ENCODE measurements around the gene TAF5L.
"Not testable (repeated sequence)": the region's sequence is repeated elsewhere in the genome, so short reads cannot be mapped to it uniquely, and the experiment has no call there.

TAF5L gene

GRCh38 chr1:229599218-229599954 lies 26.5 kb downstream of the TAF5L start:
- no peak for DNase-seq

- no peak for DNase-seq
These were observed 28.0 kb downstream of the TAF5L start for GRCh38 chr1:229597877-229598276.

GRCh38 chr1:229596925-229597699 lies 28.8 kb downstream of the TAF5L start:
- no peak for DNase-seq

GRCh38 chr1:229595876-229596275 lies 30.0 kb downstream of the TAF5L start:
- DNase-seq, result not testable (repeated sequence)

- DNase-seq, result no peak
These were observed 31.5 kb downstream of the TAF5L start for GRCh38 chr1:229594227-229595008.

- no peak for DNase-seq
These were observed 32.1 kb downstream of the TAF5L start for GRCh38 chr1:229593800-229594199.

GRCh38 chr1:229590119-229590518 lies 35.8 kb downstream of the TAF5L start:
- DNase-seq, result no peak

GRCh38 chr1:229585338-229585737 lies 40.6 kb downstream of the TAF5L start:
- DNase-seq, result no peak

- no peak for DNase-seq
These were observed 43.2 kb downstream of the TAF5L start for GRCh38 chr1:229582715-229583114.

GRCh38 chr1:229582011-229582694 lies 43.8 kb downstream of the TAF5L start:
- DNase-seq, result peak; percentile 70

- no peak for DNase-seq
These were observed 44.4 kb downstream of the TAF5L start for GRCh38 chr1:229581485-229581884.

GRCh38 chr1:229579059-229579673 lies 46.8 kb downstream of the TAF5L start:
- peak; percentile 83 for DNase-seq

GRCh38 chr1:229578168-229579058 lies 47.5 kb downstream of the TAF5L start:
- no peak for DNase-seq

GRCh38 chr1:229574679-229575442 lies 51.1 kb downstream of the TAF5L start:
- no peak for DNase-seq

- peak; percentile 15 for DNase-seq
These were observed 53.6 kb downstream of the TAF5L start for GRCh38 chr1:229572286-229572685.

GRCh38 chr1:229570891-229571516 lies 54.9 kb downstream of the TAF5L start:
- no peak for DNase-seq

GRCh38 chr1:229570305-229570704 lies 55.6 kb downstream of the TAF5L start:
- DNase-seq, result no peak

- DNase-seq, result no peak
These were observed 58.6 kb downstream of the TAF5L start for GRCh38 chr1:229567109-229567868.

GRCh38 chr1:229563701-229564100 lies 62.2 kb downstream of the TAF5L start:
- peak; percentile 11 for DNase-seq
